Measurements from ENCODE around the gene LRSAM1.

Gene LRSAM1

DNA sequence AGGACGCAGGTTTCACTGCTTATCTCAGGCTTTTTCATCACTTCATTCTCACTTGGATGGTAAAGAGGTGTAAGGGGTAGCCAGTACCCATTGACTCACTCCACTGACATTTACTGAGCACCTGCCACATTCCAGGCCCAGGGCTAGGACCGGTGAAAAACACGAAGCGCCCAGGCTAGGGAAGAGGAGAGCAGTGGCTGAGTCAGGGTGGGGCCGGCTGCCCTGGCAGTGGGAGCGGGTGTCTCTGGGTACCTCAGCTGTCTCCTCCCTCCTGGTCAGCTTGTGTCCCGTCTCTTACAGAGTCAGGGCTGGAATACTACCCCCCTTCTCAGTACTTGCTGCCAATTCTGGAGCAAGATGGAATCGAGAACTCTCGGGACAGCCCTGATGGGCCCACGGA, 22.2 kb downstream of the LRSAM1 start:
- no peak for DNase-seq (ENCODE audit: low read depth)
- TF ChIP-seq, protein P1, sequence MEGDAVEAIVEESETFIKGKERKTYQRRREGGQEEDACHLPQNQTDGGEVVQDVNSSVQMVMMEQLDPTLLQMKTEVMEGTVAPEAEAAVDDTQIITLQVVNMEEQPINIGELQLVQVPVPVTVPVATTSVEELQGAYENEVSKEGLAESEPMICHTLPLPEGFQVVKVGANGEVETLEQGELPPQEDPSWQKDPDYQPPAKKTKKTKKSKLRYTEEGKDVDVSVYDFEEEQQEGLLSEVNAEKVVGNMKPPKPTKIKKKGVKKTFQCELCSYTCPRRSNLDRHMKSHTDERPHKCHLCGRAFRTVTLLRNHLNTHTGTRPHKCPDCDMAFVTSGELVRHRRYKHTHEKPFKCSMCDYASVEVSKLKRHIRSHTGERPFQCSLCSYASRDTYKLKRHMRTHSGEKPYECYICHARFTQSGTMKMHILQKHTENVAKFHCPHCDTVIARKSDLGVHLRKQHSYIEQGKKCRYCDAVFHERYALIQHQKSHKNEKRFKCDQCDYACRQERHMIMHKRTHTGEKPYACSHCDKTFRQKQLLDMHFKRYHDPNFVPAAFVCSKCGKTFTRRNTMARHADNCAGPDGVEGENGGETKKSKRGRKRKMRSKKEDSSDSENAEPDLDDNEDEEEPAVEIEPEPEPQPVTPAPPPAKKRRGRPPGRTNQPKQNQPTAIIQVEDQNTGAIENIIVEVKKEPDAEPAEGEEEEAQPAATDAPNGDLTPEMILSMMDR (IDR thresholded peaks at IDR 0.05; ENCODE audit: insufficient read depth, low read depth, low read length, missing control alignments) = no peak
- H3K4me3 ChIP-seq (ENCODE audit: low read depth, low read length) = no peak overlapping the region

DNA sequence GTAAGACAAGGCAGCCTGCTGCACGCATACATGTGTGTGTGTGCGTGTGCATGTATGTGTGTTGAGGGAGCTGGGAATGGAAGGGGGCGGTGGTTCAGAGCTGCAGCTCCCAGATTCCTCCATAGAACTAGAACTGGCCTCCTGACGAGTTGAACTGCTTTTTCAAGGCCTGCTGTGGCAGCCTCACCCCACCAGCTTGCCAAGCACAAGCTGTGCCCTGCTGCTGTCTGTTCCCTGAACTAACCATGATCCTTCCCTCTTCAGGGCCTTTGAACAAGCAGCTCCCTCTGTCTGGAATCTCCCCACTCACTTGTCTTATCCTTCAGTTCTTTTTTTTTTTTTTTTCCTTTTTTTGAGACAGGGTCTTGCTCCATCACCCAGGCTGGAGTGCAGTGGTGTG, 22.6 kb downstream of the LRSAM1 start:
- TF ChIP-seq, protein P1 (IDR thresholded peaks at IDR 0.05; ENCODE audit: insufficient read depth, low read depth, low read length, missing control alignments) = no peak
- H3K4me3 ChIP-seq (ENCODE audit: low read depth, low read length) = no peak overlapping the region
- no peak for DNase-seq (ENCODE audit: low read depth)

DNA sequence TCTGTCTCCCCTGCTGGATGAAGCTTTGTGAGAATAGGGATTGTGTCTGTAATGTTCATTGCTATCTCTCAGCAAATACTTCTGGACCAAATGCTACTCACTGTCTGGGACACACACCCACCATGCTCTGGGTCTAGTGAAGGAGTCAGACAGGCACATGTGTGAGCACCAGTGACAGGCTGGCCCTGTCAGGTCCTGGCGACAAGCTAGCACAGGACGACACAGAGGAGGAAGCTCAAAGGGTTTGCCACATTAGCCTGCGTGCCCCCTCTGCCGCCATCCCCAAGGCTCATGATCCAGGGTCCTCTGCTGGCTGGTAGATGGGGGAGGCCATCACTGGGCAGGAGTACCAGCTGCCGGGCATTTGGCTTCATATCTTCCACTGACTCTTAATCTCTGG, 23.3 kb downstream of the LRSAM1 start:
- TF ChIP-seq, protein P1 (IDR thresholded peaks at IDR 0.05; ENCODE audit: insufficient read depth, low read depth, low read length, missing control alignments) = no peak
- no peak for DNase-seq (ENCODE audit: low read depth)
- H3K4me3 ChIP-seq (ENCODE audit: low read depth, low read length) = no peak overlapping the region

DNA sequence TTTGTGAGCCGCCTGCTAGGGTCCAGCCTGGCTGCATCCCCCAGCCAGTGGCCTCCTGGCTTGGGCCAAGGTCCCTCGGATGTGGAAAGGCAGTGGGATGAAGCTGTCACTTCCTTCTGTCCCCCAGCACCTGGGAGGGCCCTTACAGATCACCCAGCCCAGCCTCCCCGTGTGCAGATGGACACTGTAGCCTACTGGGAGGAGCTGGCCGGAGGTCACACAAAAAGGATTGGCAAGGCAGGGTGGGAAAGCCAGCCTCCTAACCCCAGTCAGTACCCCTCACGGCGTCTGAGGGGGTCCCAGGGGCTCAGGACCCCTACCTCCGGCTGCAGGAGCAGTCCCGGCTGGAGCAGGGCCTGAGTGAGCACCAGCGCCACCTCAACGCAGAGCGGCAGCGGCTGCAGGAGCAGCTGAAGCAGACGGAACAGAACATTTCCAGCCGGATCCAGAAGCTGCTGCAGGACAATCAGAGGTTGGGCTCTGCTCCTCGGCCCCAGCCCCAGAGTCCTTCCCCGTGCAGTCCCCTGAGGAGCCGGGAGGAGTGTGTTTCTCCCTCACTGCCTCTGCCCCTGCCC, 28.3 kb downstream of the LRSAM1 start:
- TF ChIP-seq, protein P1 (IDR thresholded peaks at IDR 0.05; ENCODE audit: insufficient read depth, low read depth, low read length, missing control alignments) = no peak
- H3K4me3 ChIP-seq (ENCODE audit: low read depth, low read length) = no peak overlapping the region
- no peak for DNase-seq (ENCODE audit: low read depth)

DNA sequence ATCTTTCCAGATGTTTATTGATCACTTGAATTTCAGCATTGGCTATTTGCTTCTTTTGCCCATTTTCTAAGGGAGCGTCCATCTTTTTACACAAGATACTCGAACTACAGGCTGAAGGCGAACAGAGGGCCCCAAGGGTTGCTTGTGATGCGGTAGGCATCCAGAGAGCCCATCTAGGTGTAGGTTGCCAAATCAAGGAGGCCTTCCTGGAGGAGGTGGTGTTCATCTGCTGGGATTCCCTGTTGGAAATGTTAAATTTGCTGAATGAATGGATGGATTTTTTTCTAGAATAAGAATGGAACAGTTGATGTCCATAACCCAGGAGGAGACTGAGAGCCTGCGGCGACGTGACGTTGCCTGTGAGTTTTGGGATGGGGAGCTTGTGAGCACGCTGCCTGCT, 31.4 kb downstream of the LRSAM1 start:
- no peak overlapping the region for H3K4me3 ChIP-seq (ENCODE audit: low read depth, low read length)
- DNase-seq (ENCODE audit: low read depth) = no peak
- TF ChIP-seq, protein P1 (IDR thresholded peaks at IDR 0.05; ENCODE audit: insufficient read depth, low read depth, low read length, missing control alignments) = no peak

DNA sequence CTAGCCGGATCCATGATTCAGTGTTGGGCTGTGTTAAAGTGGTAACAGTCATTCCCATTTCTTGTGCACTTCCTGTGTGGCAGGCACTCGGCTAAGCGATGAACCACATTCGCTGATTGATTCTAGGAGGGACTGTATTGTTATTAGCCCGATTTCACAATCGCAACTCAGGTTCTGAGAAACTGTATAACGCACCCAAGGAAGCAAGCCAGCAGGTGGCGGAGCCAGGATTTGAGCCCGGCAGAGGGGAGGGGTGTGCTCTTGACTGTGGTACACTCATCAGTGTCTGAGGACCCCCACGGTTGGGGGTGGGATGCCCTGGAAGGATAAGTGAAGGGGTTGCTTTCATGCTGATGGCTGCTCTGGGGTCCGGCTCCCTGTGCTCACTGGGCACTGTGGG, 34.7 kb downstream of the LRSAM1 start:
- no peak for DNase-seq (ENCODE audit: low read depth)
- no peak overlapping the region for H3K4me3 ChIP-seq (ENCODE audit: low read depth, low read length)
- TF ChIP-seq, protein P1 (IDR thresholded peaks at IDR 0.05; ENCODE audit: insufficient read depth, low read depth, low read length, missing control alignments) = no peak

DNA sequence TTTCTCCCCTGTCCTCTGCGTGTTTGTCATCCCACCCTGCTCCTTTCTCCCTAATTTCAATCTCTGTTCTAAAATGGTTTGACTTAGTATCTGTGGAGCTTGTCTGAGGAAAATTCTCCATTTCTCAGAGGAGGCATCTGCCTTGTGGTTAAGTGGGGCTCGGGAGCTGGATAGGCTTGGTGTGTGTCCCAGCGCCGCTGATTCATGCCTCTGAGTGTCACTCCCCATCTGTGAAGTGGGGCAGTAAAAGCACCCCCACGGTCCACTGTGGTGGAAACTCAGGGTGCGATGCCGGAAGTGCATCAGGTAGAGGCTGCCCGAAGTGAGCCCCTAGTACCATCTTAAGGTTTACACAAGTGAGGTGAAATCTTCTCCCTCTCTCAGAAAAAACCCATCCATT, 37.6 kb downstream of the LRSAM1 start:
- no peak for DNase-seq (ENCODE audit: low read depth)
- no peak overlapping the region for H3K4me3 ChIP-seq (ENCODE audit: low read depth, low read length)
- TF ChIP-seq, protein P1 (IDR thresholded peaks at IDR 0.05; ENCODE audit: insufficient read depth, low read depth, low read length, missing control alignments) = no peak

All from GM12865 (cell line).